Measurements from ENCODE around the gene GJA3.

DNA sequence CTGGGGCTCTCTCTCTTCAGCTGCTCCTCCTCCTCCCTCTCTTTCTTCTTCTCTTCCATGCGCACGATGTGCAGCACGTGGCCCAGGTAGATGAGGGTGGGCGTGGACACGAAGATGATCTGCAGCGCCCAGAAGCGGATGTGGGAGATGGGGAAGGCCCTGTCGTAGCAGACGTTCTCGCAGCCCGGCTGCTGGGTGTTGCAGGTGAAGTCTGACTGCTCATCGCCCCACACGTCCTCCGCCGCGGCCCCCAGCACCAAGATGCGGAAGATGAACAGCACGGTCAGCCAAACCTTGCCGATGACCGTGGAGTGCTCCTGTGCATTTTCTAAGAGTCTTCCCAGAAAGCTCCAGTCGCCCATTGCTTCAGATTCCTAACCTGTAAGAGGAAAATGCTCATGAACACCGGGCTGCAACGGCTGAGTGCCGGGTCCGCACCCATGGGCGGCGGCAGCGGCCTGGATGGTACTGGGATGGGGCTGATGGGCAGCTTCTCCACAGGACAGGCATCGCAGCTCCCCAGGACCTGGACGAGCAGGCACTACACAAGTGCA lies 17.8 kb downstream of the GJA3 start:
- TF ChIP-seq CTCF (IDR thresholded peaks at IDR 0.05) (no peak), ZFX (IDR thresholded peaks at IDR 0.05; ENCODE audit: borderline replicate concordance) (no peak)
